Fibroblast of lung (primary cell): Measurements from ENCODE around the gene NACA2.

ENCODE experiments used
- EZH2 ChIP-seq: IDR thresholded peaks from 2 replicates; pipeline ENCODE4 v1.5.1; 2012; ENCODE audit warnings: low read length, control low read depth, mild to moderate bottlenecking; ENCODE audit errors: missing control alignments
- TF ChIP-seq, protein P1 (sequence below), 2 donors: IDR thresholded peaks in 1 of 2; conservative IDR thresholded peaks in 1 of 2; 1 replicate in 1 of 2; 2 replicates in 1 of 2; pipeline ENCODE4 v1.5.1; 2011 to 2012; ENCODE audit warnings: low read length in 2 of 2, control low read depth in 1 of 2, inconsistent platforms in 1 of 2, low read depth in 1 of 2, mild to moderate bottlenecking in 1 of 2

DNA sequence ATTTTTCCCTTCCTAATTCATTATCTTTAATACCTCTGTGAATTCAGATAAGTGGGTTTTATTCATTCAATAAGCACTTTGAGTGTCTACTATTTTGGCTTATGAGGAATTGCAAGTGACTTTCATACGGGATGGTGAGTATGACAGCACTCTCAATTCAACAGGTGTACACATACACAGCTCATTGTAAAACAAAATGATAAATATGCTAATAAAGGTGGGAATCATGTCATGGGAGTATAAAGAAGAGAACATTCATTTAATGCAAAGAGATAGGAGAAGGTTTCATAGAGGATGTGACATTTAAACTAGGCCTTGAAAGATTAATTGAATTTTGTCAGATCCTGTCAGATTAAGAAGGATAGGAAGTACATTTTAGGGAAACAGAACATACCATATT, 19.4 kb downstream of the NACA2 start:
- no peak for TF ChIP-seq EZH2
- TF ChIP-seq, protein P1, sequence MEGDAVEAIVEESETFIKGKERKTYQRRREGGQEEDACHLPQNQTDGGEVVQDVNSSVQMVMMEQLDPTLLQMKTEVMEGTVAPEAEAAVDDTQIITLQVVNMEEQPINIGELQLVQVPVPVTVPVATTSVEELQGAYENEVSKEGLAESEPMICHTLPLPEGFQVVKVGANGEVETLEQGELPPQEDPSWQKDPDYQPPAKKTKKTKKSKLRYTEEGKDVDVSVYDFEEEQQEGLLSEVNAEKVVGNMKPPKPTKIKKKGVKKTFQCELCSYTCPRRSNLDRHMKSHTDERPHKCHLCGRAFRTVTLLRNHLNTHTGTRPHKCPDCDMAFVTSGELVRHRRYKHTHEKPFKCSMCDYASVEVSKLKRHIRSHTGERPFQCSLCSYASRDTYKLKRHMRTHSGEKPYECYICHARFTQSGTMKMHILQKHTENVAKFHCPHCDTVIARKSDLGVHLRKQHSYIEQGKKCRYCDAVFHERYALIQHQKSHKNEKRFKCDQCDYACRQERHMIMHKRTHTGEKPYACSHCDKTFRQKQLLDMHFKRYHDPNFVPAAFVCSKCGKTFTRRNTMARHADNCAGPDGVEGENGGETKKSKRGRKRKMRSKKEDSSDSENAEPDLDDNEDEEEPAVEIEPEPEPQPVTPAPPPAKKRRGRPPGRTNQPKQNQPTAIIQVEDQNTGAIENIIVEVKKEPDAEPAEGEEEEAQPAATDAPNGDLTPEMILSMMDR (conservative IDR thresholded peaks at IDR 0.05 in 1 of 2, IDR thresholded peaks at IDR 0.05 in 1 of 2; ENCODE audit: low read depth in 1 of 2, low read length in 2 of 2) = no peak
